ENCODE results near the gene CDC23.

CDC23 gene

DNA sequence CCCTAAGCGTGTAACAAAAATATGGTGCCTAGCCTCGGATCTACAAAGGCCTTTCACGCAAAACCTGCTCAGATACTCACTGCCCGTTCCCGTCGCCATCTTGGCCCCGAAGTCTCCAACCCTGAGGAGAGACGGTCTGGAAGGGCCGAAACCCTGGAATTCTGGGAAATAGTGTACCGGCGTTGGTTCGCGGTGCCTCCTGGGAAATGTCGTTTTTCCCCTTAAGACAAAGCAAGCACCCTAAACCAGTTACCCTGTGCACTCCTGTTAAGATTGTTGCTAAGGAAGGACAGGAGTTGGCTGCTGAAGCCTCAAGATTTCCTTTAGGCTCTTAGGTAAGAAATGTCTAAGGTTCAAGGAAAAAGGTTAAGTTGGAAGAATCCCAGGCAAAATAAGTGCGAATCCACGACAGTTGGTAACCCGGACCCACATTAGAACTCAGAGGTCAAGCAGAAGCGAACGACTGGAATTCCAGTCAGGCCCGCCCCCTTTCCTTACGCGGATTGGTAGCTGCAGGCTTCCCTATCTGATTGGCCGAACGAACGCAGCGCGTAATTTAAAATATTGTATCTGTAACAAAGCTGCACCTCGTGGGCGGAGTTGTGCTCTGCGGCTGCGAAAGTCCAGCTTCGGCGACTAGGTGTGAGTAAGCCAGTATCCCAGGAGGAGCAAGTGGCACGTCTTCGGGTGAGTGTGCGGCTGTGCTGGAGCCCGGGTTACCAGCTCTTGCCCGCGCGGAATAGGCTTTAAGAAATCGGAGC, 34.4 kb downstream of the CDC23 start, which contains the start of the genes BRD8 and KIF20A (continued):
- TF ChIP-seq PRDM10 (tag by site-specific recombination; IDR thresholded peaks at IDR 0.05) (peak; percentile 74), ZNF138 (tag by site-specific recombination; IDR thresholded peaks at IDR 0.05; ENCODE audit: borderline replicate concordance) (no peak), SP3 (tag by site-specific recombination; IDR thresholded peaks at IDR 0.05) (peak; percentile 86), ZFP41 (tag by site-specific recombination; IDR thresholded peaks at IDR 0.05; ENCODE audit: borderline replicate concordance) (no peak), ZNF239 (tag by site-specific recombination; IDR thresholded peaks at IDR 0.05) (no peak), ZBTB1 (tag by site-specific recombination; IDR thresholded peaks at IDR 0.05) (no peak), ZNF341 (tag by site-specific recombination; IDR thresholded peaks at IDR 0.05; ENCODE audit: low read depth) (peak; percentile 39), ZNF23 (tag by site-specific recombination; IDR thresholded peaks at IDR 0.05; ENCODE audit: borderline replicate concordance) (no peak), ZNF350 (tag by site-specific recombination; IDR thresholded peaks at IDR 0.05) (no peak), ZNF37A (tag by site-specific recombination; IDR thresholded peaks at IDR 0.05) (no peak), YY1 (tag by site-specific recombination; IDR thresholded peaks at IDR 0.05) (peak; percentile 88), ZFP37 (tag by site-specific recombination; IDR thresholded peaks at IDR 0.05) (peak; percentile 16; the same call in 1 of the 2 replicates), YY2 (tag by site-specific recombination; IDR thresholded peaks at IDR 0.05) (peak; percentile 65), ZFP3 (tag by site-specific recombination; IDR thresholded peaks at IDR 0.05; ENCODE audit: low read depth) (no peak), ZNF221 (tag by site-specific recombination; IDR thresholded peaks at IDR 0.05; ENCODE audit: borderline replicate concordance) (no peak), ZBTB48 (tag by site-specific recombination; IDR thresholded peaks at IDR 0.05) (peak; percentile 66; the same call in 1 of the 2 replicates), ZNF174 (tag by site-specific recombination; IDR thresholded peaks at IDR 0.05) (no peak), EGR2 (tag by site-specific recombination; IDR thresholded peaks at IDR 0.05; ENCODE audit: low read depth) (peak; percentile 45; the same call in 1 of the 2 replicates), KLF7 (tag by site-specific recombination; IDR thresholded peaks at IDR 0.05; ENCODE audit: borderline replicate concordance) (peak; percentile 30; the same call in 1 of the 2 replicates), ZNF555 (tag by site-specific recombination; conservative IDR thresholded peaks at IDR 0.05) (no peak), ZBTB8A (tag by site-specific recombination; IDR thresholded peaks at IDR 0.05) (no peak), ZIC2 (tag by site-specific recombination; IDR thresholded peaks at IDR 0.05) (no peak), ZNF623 (tag by site-specific recombination; IDR thresholded peaks at IDR 0.05) (no peak), KLF16 (tag by site-specific recombination; IDR thresholded peaks at IDR 0.05) (no peak), ZNF391 (tag by site-specific recombination; IDR thresholded peaks at IDR 0.05; ENCODE audit: borderline replicate concordance, low read depth) (no peak), ZNF223 (tag by site-specific recombination; IDR thresholded peaks at IDR 0.05) (no peak), ZNF768 (tag by site-specific recombination; IDR thresholded peaks at IDR 0.05) (no peak), ZNF302 (tag by site-specific recombination; IDR thresholded peaks at IDR 0.05; ENCODE audit: low read depth) (no peak), ELK4 (IDR thresholded peaks at IDR 0.05; ENCODE audit: borderline replicate concordance, low read depth, low read length) (no peak), ZNF416 (tag by site-specific recombination; IDR thresholded peaks at IDR 0.05) (no peak)
- TF ChIP-seq, protein P1, sequence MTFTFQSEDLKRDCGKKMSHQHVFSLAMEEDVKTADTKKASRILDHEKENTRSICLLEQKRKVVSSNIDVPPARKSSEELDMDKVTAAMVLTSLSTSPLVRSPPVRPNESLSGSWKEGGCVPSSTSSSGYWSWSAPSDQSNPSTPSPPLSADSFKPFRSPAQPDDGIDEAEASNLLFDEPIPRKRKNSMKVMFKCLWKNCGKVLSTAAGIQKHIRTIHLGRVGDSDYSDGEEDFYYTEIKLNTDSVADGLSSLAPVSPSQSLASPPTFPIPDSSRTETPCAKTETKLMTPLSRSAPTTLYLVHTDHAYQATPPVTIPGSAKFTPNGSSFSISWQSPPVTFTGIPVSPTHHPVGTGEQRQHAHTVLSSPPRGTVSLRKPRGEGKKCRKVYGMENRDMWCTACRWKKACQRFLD (tag by site-specific recombination; IDR thresholded peaks at IDR 0.05) = no peak
- TF ChIP-seq, protein P2, sequence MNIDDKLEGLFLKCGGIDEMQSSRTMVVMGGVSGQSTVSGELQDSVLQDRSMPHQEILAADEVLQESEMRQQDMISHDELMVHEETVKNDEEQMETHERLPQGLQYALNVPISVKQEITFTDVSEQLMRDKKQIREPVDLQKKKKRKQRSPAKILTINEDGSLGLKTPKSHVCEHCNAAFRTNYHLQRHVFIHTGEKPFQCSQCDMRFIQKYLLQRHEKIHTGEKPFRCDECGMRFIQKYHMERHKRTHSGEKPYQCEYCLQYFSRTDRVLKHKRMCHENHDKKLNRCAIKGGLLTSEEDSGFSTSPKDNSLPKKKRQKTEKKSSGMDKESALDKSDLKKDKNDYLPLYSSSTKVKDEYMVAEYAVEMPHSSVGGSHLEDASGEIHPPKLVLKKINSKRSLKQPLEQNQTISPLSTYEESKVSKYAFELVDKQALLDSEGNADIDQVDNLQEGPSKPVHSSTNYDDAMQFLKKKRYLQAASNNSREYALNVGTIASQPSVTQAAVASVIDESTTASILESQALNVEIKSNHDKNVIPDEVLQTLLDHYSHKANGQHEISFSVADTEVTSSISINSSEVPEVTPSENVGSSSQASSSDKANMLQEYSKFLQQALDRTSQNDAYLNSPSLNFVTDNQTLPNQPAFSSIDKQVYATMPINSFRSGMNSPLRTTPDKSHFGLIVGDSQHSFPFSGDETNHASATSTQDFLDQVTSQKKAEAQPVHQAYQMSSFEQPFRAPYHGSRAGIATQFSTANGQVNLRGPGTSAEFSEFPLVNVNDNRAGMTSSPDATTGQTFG (tag by site-specific recombination; IDR thresholded peaks at IDR 0.05; ENCODE audit: borderline replicate concordance) = no peak
- TF ChIP-seq, protein P3, sequence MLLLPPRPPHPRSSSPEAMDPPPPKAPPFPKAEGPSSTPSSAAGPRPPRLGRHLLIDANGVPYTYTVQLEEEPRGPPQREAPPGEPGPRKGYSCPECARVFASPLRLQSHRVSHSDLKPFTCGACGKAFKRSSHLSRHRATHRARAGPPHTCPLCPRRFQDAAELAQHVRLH (tag by site-specific recombination; IDR thresholded peaks at IDR 0.05) = peak; percentile 58; the same call in 1 of the 2 replicates

Measured in HEK293 (cell line).